ENCODE results near the gene C3orf22.

C3orf22 gene

GRCh38 chr3:126557415-126557745 is 1.4 kb downstream of the C3orf22 start:
- DNase-seq (ENCODE audit: extremely low read depth in 1 of 2, low read depth in 1 of 2) = no peak

GRCh38 chr3:126556637-126557414 is 1.9 kb downstream of the C3orf22 start:
- no peak for DNase-seq (ENCODE audit: extremely low read depth in 1 of 2, low read depth in 1 of 2)

- DNase-seq (ENCODE audit: extremely low read depth in 1 of 2, low read depth in 1 of 2) = no peak
These were observed 2.7 kb downstream of the C3orf22 start for GRCh38 chr3:126555795-126556636.

- DNase-seq (ENCODE audit: extremely low read depth in 1 of 2, low read depth in 1 of 2) = no peak
These were observed 3.9 kb downstream of the C3orf22 start for GRCh38 chr3:126554560-126555525.

GRCh38 chr3:126553284-126554084 is 5.2 kb downstream of the C3orf22 start:
- DNase-seq (ENCODE audit: extremely low read depth in 1 of 2, low read depth in 1 of 2) = no peak

- no peak for DNase-seq (ENCODE audit: extremely low read depth in 1 of 2, low read depth in 1 of 2)
These were observed 5.9 kb downstream of the C3orf22 start for GRCh38 chr3:126552688-126553283.

GRCh38 chr3:126551839-126552687 is 6.7 kb downstream of the C3orf22 start:
- no peak for DNase-seq (ENCODE audit: extremely low read depth in 1 of 2, low read depth in 1 of 2)

- no peak for DNase-seq (ENCODE audit: extremely low read depth in 1 of 2, low read depth in 1 of 2)
These were observed 7.5 kb downstream of the C3orf22 start for GRCh38 chr3:126551121-126551838.

- DNase-seq (ENCODE audit: extremely low read depth in 1 of 2, low read depth in 1 of 2) = no peak
These were observed 8.2 kb downstream of the C3orf22 start for GRCh38 chr3:126550488-126551051.

GRCh38 chr3:126549861-126550487 is 8.8 kb downstream of the C3orf22 start:
- no peak for DNase-seq (ENCODE audit: extremely low read depth in 1 of 2, low read depth in 1 of 2)

- DNase-seq (ENCODE audit: extremely low read depth in 1 of 2, low read depth in 1 of 2) = no peak
These were observed 9.9 kb downstream of the C3orf22 start for GRCh38 chr3:126548556-126549466.

GRCh38 chr3:126547721-126548120 is 11.0 kb downstream of the C3orf22 start:
- DNase-seq (ENCODE audit: extremely low read depth in 1 of 2, low read depth in 1 of 2) = no peak

GRCh38 chr3:126546549-126547239 is 12.0 kb downstream of the C3orf22 start:
- no peak for DNase-seq (ENCODE audit: extremely low read depth in 1 of 2, low read depth in 1 of 2)

GRCh38 chr3:126546013-126546412 is 12.7 kb downstream of the C3orf22 start:
- DNase-seq (ENCODE audit: extremely low read depth in 1 of 2, low read depth in 1 of 2) = no peak

- DNase-seq (ENCODE audit: extremely low read depth in 1 of 2, low read depth in 1 of 2) = no peak
These were observed 13.2 kb downstream of the C3orf22 start for GRCh38 chr3:126545544-126545943.

Measured in stimulated activated CD8-positive, alpha-beta memory T cell treated with anti-CD3 and anti-CD28 coated beads, Interleukin-7, amount 100 ng/mL, for 48 hours (primary cell).